ENCODE measurements around the gene CFAP299.

DNA sequence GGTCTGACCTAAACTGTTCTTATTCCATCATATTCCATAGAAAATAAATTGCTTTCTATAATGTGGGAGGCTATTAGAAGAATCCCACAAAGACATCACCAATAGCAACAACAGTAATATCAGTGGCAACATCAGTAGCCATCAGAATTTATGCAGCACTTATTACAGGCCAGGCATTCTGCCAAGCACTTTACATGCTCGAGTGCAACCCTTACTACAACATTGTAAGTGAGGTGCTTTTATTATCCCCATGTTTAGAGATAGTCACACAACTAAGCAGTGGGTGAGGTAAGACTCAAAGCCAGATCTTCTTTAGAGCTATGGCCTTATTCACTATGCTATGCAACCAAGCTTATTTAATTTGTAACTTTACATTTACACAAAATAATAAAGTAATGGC lies 377.9 kb downstream of the CFAP299 start:
- TF ChIP-seq, protein P1, sequence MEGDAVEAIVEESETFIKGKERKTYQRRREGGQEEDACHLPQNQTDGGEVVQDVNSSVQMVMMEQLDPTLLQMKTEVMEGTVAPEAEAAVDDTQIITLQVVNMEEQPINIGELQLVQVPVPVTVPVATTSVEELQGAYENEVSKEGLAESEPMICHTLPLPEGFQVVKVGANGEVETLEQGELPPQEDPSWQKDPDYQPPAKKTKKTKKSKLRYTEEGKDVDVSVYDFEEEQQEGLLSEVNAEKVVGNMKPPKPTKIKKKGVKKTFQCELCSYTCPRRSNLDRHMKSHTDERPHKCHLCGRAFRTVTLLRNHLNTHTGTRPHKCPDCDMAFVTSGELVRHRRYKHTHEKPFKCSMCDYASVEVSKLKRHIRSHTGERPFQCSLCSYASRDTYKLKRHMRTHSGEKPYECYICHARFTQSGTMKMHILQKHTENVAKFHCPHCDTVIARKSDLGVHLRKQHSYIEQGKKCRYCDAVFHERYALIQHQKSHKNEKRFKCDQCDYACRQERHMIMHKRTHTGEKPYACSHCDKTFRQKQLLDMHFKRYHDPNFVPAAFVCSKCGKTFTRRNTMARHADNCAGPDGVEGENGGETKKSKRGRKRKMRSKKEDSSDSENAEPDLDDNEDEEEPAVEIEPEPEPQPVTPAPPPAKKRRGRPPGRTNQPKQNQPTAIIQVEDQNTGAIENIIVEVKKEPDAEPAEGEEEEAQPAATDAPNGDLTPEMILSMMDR (IDR thresholded peaks at IDR 0.05; ENCODE audit: insufficient read depth, low read length, poor library complexity, severe bottlenecking) = no peak
- TF ChIP-seq EZH2phosphoT487 (conservative IDR thresholded peaks at IDR 0.05; ENCODE audit: low read length) = no peak
